ENCODE measurements around the gene STAT5B. TPM values are rescaled to one million over a fixed set of nuclear protein-coding genes. Genes with fewer than 3 reads are reported as not detected.

Gene STAT5B
- total and polyA plus RNA-seq, 2 experiments from 2014 or later: 13.8 to 23.5 TPM

GRCh38 chr17:42174126-42174783, 101.9 kb downstream of the STAT5B start:
- in situ Hi-C loops (cut with MboI): no loop called here
- Histone ChIP-seq H3K9ac (no peak overlapping the region), H2AFZ (no peak overlapping the region), H4K20me1 (ENCODE audit: insufficient read depth) (no peaks in the 10 kb centered on the region), H3K4me2 (ENCODE audit: unreplicated experiment) (no peak overlapping the region), H3K9me2 (ENCODE audit: insufficient read depth) (no peaks in the 10 kb centered on the region), H3K79me2 (ENCODE audit: insufficient read depth) (no peaks in the 10 kb centered on the region), H3K27me3 (replicated peaks; ENCODE audit: insufficient read depth) (no peaks in the 10 kb centered on the region; the same call in 1 of the 2 replicates), H3K36me3 (ENCODE audit: low read depth) (no peaks in the 10 kb centered on the region), H3F3A (ENCODE audit: insufficient read depth) (no peaks in the 10 kb centered on the region), H3K4me1 (ENCODE audit: insufficient read depth) (no peaks in the 10 kb centered on the region), H3K27ac (no peak overlapping the region), H3K4me3 (no peak overlapping the region), H3K9me3 (ENCODE audit: low read depth) (no peaks in the 10 kb centered on the region)
- 37 to 40% methylated on average over 12 to 14 of the region's 14 CpGs for WGBS, 2 experiments (ENCODE audit: low coverage in 1 of 2, low lambda C conversion rate in 2 of 2, missing lambda C conversion rate in 2 of 2)
- TF ChIP-seq EZH2phosphoT487 (IDR thresholded peaks at IDR 0.05; ENCODE audit: insufficient read depth, low read depth) (no peak), EZH2 (IDR thresholded peaks at IDR 0.05; ENCODE audit: insufficient read depth, poor library complexity, severe bottlenecking) (no peak)
- DNase-seq: no peak

- H3K4me2 ChIP-seq (ENCODE audit: unreplicated experiment): no peak overlapping the region
- H3K4me1 ChIP-seq (ENCODE audit: insufficient read depth): no peaks in the 10 kb centered on the region
- no peaks in the 10 kb centered on the region for H3F3A ChIP-seq (ENCODE audit: insufficient read depth)
- in situ Hi-C loops (cut with MboI): no loop called here
- H3K27me3 ChIP-seq (replicated peaks; ENCODE audit: insufficient read depth): no peaks in the 10 kb centered on the region; the same call in 1 of the 2 replicates
- H4K20me1 ChIP-seq (ENCODE audit: insufficient read depth): no peaks in the 10 kb centered on the region
- TF ChIP-seq EZH2 (IDR thresholded peaks at IDR 0.05; ENCODE audit: insufficient read depth, poor library complexity, severe bottlenecking) (no peak), EZH2phosphoT487 (IDR thresholded peaks at IDR 0.05; ENCODE audit: insufficient read depth, low read depth) (no peak)
- no peaks in the 10 kb centered on the region for H3K36me3 ChIP-seq (ENCODE audit: low read depth)
- no peak overlapping the region for H3K27ac ChIP-seq
- H3K79me2 ChIP-seq (ENCODE audit: insufficient read depth): no peaks in the 10 kb centered on the region
- no peak overlapping the region for H3K4me3 ChIP-seq
- no peak overlapping the region for H2AFZ ChIP-seq
- H3K9ac ChIP-seq: no peak overlapping the region
- no peak for DNase-seq
- no peaks in the 10 kb centered on the region for H3K9me3 ChIP-seq (ENCODE audit: low read depth)
- WGBS, 2 experiments (ENCODE audit: low coverage in 1 of 2, low lambda C conversion rate in 2 of 2, missing lambda C conversion rate in 2 of 2): 39 to 42% methylated on average over 11 of the region's 11 CpGs
- H3K9me2 ChIP-seq (ENCODE audit: insufficient read depth): no peaks in the 10 kb centered on the region
These were observed 104.4 kb downstream of the STAT5B start for GRCh38 chr17:42171831-42172230.

GRCh38 chr17:42169351-42169750, 106.8 kb downstream of the STAT5B start:
- H3K36me3 ChIP-seq (ENCODE audit: low read depth): no peaks in the 10 kb centered on the region
- H3K9me3 ChIP-seq (ENCODE audit: low read depth): no peaks in the 10 kb centered on the region
- no peak overlapping the region for H3K9ac ChIP-seq
- no peak overlapping the region for H3K27ac ChIP-seq
- no peak for DNase-seq
- no peak for TF ChIP-seq EZH2 (IDR thresholded peaks at IDR 0.05; ENCODE audit: insufficient read depth, poor library complexity, severe bottlenecking)
- TF ChIP-seq EZH2phosphoT487 (IDR thresholded peaks at IDR 0.05; ENCODE audit: insufficient read depth, low read depth): no peak
- H3K4me3 ChIP-seq: no peak overlapping the region
- no peaks in the 10 kb centered on the region for H3K9me2 ChIP-seq (ENCODE audit: insufficient read depth)
- WGBS, 2 experiments (ENCODE audit: low coverage in 1 of 2, low lambda C conversion rate in 2 of 2, missing lambda C conversion rate in 2 of 2): 84 to 87% methylated on average over 28 to 29 of the region's 29 CpGs
- H3K4me2 ChIP-seq (ENCODE audit: unreplicated experiment): no peak overlapping the region
- no peaks in the 10 kb centered on the region for H3K4me1 ChIP-seq (ENCODE audit: insufficient read depth)
- no peaks in the 10 kb centered on the region for H3F3A ChIP-seq (ENCODE audit: insufficient read depth)
- H2AFZ ChIP-seq: no peak overlapping the region
- H4K20me1 ChIP-seq (ENCODE audit: insufficient read depth): no peaks in the 10 kb centered on the region
- H3K79me2 ChIP-seq (ENCODE audit: insufficient read depth): no peaks in the 10 kb centered on the region
- in situ Hi-C loops (cut with MboI): no loop called here
- no peaks in the 10 kb centered on the region; the same call in 1 of the 2 replicates for H3K27me3 ChIP-seq (replicated peaks; ENCODE audit: insufficient read depth)

GRCh38 chr17:42167807-42168206, 108.4 kb downstream of the STAT5B start:
- Histone ChIP-seq H3K4me2 (ENCODE audit: unreplicated experiment) (no peak overlapping the region), H3K27ac (no peak overlapping the region), H3K27me3 (replicated peaks; ENCODE audit: insufficient read depth) (no peaks in the 10 kb centered on the region; the same call in 1 of the 2 replicates), H3F3A (ENCODE audit: insufficient read depth) (no peaks in the 10 kb centered on the region), H3K4me3 (no peak overlapping the region), H3K9me3 (ENCODE audit: low read depth) (no peaks in the 10 kb centered on the region), H3K79me2 (ENCODE audit: insufficient read depth) (no peaks in the 10 kb centered on the region), H2AFZ (no peak overlapping the region), H3K9ac (no peak overlapping the region), H3K4me1 (ENCODE audit: insufficient read depth) (no peaks in the 10 kb centered on the region), H3K9me2 (ENCODE audit: insufficient read depth) (no peaks in the 10 kb centered on the region), H4K20me1 (ENCODE audit: insufficient read depth) (no peaks in the 10 kb centered on the region), H3K36me3 (ENCODE audit: low read depth) (no peaks in the 10 kb centered on the region)
- no peak for TF ChIP-seq EZH2phosphoT487 (IDR thresholded peaks at IDR 0.05; ENCODE audit: insufficient read depth, low read depth)
- TF ChIP-seq EZH2 (IDR thresholded peaks at IDR 0.05; ENCODE audit: insufficient read depth, poor library complexity, severe bottlenecking): no peak
- DNase-seq: no peak
- in situ Hi-C loops (cut with MboI): no loop called here
- 83 to 86% methylated on average over 8 of the region's 8 CpGs for WGBS, 2 experiments (ENCODE audit: low coverage in 1 of 2, low lambda C conversion rate in 2 of 2, missing lambda C conversion rate in 2 of 2)
